ENCODE data around the gene C1orf232.

The C1orf232 gene

DNA sequence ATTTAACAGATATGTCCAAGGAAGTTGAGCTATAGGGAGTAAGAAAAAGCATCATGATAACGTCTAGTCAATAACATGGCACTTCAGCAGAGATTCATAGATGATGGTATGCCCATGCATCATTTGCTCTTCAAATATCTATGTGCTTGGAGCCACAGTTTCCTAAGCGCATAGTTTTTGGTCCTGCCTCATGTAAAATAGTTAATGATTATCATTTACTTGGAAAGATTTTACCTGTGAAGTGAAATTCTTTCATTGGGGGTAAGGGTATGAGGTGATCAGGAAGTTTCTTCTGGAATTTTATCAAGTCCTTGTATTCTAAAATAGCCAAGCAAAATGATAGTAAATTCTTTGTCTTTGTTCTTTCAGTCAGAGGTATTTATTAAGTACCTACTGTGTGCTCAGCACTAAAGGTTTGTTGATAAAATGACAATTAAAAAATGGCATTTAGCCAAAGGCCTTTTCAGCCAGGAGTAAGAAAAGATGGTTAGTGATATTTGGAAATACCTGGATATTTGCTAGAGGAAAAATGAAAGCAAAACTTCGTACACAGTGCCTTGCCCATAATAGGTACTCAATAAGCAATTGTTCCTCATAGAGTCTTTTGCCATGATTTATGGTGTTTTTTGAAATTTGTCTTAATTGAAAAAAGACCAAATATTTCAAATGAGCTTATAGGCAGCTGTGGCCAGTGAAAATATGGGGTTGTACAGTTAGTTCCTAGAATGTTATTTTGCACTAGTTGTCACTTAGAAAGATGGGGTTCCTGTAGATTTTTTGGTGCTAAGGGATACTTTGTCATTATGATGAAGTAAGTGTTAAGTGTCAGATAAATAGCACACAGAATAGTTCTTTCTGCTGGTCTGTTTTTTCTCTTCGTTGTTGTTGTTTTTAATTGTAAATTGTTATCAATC is 44.1 kb downstream of the C1orf232 start:
- DNase-seq (ENCODE audit: low spot score) = no peak

DNA sequence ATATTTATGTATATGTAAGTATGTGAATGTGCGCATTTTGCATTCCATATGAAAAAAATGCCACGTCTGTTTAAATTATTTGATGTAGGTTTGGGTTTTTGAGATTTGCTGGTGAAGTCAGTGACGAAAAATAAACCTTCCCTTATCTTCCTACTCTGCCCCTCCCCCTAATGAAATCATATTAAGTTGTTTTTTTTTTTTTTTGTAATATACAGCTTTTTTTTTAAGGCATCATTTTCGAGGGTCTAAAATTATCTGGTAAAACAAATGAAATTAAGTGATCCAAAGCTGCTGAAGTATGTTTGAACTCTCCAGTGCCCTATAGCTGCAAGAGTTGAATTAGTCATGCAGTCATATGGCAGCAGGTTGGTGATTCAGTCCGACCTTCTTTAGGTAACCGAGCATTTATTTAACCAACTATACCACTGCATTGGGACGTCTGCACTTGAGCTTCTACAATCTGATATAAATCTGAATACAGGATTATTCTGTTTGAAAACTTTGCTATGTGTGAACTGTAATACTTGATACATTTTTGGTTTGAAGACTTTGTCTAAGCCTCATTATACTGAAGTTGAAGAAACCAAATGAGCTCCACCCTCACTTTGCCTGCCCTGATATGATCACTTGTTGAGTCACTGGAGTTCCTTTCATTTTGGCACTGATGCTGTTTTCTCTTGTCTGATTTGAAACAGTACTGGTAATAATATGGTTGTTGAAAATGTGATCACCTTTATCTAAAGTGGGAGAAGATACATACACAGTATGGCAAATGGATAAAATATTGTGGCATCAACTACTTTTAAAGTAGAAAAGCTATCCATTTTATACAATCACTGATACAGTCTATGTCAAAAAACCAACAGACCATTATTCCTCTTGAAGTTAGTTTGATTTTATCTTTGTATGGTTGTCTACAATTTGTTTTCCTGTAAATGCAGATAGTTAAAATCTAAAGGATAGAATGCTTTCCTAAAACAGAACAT is 45.5 kb downstream of the C1orf232 start:
- DNase-seq (ENCODE audit: low spot score) = no peak

DNA sequence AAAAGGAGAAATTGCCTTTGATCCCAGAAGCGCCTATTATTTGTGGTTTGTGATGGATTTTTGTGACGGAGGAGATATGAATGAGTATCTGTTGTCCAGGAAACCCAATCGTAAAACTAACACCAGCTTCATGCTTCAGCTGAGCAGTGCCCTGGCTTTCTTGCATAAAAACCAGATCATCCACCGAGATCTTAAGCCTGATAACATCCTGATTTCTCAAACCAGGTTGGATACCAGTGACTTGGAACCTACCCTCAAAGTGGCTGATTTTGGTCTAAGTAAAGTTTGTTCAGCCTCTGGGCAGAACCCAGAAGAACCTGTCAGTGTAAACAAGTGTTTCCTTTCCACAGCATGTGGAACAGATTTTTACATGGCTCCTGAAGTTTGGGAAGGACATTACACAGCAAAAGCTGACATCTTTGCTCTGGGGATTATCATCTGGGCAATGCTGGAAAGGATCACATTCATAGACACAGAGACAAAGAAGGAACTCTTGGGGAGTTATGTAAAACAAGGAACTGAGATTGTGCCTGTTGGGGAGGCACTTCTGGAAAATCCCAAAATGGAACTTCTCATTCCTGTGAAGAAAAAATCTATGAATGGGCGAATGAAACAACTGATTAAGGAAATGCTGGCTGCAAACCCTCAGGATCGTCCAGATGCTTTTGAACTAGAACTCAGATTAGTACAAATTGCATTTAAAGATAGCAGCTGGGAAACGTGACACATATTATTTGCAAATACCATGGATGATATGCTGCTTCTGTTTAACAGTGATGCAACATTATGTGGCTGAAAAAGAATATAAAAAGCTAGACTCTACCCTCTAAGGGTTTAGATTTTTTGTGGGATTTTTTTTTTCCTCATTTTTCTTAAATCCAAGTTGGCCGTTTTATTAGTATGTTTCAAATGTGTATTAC is 46.6 kb downstream of the C1orf232 start:
- no peak for DNase-seq (ENCODE audit: low spot score)

DNA sequence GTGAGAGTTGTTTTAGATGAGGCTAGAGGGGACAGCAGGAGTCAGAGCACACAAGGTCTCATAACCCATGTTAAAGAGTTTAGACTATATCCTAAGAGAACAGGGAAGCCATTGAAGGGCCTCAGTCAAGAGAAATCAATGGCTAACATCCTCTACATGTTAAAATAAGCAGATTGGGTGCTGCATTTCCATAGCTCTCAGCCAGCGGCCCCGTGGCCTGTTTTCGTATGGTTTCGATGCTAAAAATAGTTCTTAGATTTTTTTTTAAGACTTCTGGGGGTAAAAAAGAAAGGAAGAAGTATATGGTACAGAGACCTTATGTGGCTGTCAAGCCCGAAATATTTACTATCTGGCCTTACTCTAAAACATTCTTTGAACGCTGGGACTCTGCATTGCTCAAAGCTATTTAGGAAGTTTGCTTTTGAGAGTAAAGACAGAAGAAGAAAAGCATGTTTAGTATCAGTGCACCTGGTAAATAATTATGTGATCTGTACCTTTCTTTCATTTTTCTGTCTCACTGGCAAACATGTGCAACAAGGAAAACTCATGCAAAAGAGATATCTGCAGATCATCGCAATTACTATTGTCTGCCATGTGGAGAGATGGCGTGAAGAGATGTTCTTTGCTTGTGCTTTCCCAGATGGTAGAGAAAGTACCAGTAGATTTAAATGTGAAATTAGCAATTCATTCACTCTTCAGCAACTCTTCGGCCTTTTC is 48.7 kb downstream of the C1orf232 start:
- no peak for DNase-seq (ENCODE audit: low spot score)

DNA sequence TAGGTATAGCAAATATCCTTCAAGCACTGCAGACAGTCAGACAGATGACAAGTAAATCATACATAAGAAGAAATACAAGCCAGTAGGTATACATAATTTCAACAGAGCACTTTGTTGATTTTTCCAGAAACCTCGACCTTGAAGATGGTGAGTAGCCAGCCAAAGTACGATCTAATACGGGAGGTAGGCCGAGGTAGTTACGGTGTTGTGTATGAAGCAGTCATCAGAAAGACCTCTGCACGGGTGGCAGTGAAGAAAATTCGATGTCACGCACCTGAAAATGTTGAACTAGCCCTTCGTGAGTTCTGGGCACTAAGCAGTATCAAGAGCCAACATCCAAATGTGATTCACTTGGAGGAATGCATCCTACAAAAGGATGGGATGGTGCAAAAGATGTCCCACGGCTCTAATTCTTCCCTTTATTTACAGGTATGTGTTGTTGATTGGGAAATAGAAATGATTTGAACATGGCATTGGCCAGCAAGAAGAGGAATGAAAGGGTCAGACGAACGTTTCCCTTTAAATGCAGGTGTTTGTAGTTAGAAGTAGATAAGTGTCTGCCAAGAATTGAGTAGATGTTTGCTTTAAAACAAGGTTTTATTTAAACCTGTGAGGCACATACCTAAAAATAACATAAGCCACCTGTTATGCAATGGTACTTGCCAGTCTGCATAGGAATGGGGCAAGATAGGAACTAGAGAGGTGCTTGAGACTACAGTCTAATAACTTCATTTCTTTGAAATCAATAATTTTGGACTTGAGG is 54.4 kb downstream of the C1orf232 start:
- no peak for DNase-seq (ENCODE audit: low spot score)

All from globus pallidus (tissue), 1 donor.